Activated CD4-positive, alpha-beta T cell treated with anti-CD3 and anti-CD28 coated beads, Interleukin-2, amount 50 U/mL, for 48 hours (primary cell): ENCODE results near the gene DCAF11.
"Not testable (repeated sequence)": the region's sequence is repeated elsewhere in the genome, so short reads cannot be mapped to it uniquely, and the experiment has no call there.

Experiments
- DNase-seq, 2 experiments: peaks; one replicate each; pipeline ENCODE4 v3.0.0-alpha.2; 2020

Gene DCAF11

DNA sequence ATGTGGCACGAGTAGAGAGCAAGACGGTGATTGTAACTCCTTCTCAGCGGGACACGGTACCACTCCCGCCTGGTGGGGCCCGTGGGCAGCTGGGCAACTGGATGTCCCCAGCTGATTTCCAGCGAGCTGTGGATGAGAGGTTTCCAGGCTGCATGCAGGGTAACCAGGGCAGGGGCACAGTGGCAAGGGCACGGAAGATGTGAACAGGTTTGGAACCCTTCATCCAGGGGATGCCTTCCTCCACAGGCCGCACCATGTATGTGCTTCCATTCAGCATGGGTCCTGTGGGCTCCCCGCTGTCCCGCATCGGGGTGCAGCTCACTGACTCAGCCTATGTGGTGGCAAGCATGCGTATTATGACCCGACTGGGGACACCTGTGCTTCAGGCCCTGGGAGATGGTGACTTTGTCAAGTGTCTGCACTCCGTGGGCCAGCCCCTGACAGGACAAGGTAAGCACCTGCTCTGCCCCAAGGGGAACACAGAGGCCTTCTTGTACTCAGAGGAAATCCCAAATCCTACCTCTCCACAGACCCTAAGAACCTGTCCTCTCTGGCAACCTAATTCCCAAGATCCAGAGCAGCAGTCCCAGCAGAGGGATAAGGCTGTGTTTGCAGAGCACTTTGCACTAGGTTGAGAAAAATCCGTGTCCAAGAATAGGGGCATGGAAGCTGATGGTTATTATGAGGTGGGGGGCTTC lies 16.2 kb upstream of the DCAF11 start:
- no peak for DNase-seq

DNA sequence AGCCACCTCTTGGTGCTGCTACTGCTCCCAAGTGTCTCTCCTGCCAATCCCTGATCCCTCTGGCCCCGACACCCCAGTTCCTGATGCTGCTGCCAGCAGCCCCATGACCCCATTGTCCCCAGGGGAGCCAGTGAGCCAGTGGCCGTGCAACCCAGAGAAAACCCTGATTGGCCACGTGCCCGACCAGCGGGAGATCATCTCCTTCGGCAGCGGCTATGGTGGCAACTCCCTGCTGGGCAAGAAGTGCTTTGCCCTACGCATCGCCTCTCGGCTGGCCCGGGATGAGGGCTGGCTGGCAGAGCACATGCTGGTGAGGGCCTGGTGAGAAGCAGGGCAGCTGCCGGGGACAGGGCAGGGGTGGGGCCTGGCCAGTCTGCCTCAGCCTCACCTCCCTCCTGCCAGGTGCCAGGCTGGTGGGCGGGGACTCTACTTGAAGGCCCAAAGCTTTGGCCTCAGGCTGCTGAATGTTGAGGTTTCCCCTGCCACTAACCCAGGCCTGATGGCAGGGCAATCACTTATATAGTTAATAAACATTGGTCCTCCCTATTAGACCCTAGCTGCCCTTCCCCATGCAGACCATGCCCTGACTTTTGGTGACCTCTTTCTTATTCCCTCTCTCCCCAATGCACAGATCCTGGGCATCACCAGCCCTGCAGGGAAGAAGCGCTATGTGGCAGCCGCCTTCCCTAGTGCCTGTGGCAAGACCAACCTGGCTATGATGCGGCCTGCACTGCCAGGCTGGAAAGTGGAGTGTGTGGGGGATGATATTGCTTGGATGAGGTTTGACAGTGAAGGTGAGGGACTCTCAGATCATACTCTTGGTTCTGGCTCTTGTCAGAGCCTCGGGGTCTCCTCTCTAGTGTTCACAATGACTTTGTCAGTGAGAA lies 15.4 kb upstream of the DCAF11 start:
- DNase-seq: no peak

DNA sequence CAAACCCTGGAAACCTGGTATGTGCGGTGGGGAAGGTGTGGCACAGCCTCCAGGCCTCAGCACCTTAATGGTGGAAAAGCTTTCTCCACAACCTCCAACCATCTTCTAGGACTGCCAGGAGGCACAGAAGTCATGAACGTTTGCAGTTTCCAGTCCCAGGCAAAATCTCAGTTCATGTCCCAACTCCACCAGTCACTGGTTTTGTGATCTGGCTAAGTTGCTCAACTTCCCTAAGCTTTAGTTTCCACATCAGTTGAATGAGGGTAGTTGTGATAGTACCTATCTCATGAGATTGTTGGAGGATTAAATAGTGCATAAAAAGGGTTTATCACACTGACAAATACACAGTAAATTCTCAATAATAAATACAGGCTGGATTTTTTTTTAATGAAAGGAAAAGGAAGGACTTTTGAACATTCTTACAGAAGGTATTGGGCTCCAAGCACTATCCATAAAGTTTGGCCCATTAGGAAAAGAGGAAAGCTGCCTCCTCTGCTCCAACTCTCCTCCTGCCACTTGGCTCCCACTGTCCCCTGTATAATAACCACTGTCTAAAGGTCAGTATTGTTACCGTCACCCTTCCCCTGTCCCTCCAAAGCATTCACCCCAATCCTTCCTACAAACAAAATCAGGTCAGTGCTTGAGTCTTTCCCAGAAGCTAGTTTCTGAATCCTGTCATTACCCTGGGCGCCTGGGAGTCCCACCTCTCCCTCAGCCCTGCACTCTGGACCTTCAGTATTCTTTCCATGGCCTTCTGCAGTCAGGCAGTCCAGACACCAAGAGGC lies 14.2 kb upstream of the DCAF11 start:
- no peak for DNase-seq

DNA sequence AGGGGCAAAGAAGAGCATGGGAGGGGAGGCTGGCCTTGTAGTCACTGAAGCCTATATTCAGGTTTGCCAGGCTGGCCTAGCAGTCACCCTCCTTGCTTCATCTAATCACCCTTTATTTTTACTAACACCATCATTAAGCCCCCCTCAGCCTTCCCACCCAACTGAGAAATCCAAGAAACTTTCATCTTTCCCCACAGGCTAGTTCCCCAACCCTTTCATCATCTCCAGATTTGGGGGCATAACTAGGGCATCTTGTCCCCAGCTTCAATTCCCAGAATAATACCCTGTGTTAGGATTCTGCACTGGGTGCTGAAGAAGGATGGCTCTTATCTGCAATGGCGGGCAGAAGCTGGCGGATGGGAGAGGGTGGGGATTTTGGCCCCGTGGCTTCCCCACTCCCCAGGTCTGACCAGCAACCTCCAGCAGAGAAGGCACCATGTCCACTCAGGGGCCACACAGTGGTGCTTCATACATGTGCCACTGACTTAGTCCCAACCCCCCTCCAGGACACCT lies 13.5 kb upstream of the DCAF11 start:
- no peak for DNase-seq

GRCh38 chr14:24102357-24103048 lies 12.1 kb upstream of the DCAF11 start:
- no peak for DNase-seq

GRCh38 chr14:24103451-24103850 lies 11.1 kb upstream of the DCAF11 start:
- DNase-seq: no peak

DNA sequence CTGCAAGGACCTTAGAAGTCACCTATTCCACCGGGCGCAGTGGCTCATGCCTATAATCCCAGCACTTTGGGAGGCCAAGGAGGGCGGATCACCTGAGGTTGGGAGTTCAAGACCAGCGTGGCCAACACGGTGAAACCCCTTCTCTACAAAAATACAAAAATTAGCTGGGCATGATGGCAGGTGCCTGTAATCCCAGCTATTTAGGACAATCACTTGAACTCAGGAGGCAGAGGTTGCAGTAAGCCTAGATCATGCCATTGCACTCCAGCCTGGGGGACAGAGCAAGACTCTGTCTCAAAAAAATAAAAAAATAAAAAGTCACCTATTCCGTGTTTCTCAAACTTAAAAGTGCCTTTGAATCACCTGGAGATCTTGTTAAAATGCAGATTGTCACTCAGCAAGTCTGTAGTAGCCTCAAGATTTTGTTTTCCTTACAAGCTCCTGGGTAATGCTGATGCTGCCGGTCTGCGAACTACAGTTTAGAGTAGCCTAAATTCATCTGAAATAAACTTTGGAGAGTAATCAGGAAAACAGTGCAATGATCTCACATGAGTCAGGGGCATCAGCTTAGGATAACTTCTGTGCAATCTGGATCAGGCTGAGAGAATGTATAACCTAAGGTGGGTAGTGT lies 8.9 kb upstream of the DCAF11 start:
- DNase-seq: not testable (repeated sequence)

DNA sequence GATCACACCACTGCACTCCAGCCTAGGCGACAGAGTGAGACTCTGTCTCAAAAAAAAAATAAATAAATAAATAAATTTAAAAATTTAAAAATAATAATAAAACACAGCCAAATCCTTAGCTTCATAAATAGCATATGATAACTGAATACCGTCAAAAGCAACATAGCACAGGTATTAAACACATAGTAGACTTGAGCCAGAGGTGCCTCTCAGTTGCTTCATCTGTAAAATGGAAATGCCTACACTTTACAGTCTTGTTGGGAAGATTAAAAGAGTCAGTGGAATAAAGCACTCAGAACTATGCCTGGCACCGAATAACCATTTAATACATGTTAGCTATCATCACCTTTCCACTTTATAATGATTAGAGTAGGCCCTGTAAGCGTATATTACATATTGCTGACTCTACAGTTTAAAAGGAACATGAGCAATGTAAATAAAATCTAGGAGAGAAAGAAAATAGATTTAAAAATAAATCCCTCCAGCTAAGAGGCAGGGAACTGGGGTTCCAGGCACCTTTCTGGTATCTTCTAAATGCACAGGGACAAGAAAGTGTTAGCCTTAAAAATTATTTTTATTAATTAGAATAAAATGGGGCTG lies 7.8 kb upstream of the DCAF11 start:
- DNase-seq: no peak

DNA sequence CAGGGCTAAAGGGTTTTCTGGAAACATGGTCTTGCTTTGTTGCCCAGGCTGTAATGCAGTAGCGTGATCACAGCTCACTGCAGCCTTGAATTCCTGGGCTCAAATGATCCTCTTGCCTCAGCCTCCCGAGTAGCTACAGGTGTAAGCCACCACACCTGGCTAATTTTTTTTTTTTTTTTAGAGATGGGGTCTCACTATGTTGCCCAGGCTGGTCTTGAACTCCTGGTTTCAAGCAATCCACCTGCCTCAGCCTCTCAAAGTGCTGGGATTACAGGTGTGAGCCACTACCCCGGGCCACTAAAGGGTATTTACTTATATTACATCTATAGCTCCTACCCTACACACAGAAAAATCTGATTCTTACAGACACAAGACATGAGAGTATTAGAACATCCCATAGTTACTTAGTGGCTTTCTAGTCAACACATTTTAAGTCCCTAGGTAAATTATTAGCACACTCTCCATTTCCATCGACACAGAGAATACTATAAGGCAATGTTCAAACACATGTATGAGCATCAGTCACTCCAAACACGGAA lies 6.2 kb upstream of the DCAF11 start:
- no peak for DNase-seq

GRCh38 chr14:24110060-24110459 lies 4.5 kb upstream of the DCAF11 start:
- no peak for DNase-seq

DNA sequence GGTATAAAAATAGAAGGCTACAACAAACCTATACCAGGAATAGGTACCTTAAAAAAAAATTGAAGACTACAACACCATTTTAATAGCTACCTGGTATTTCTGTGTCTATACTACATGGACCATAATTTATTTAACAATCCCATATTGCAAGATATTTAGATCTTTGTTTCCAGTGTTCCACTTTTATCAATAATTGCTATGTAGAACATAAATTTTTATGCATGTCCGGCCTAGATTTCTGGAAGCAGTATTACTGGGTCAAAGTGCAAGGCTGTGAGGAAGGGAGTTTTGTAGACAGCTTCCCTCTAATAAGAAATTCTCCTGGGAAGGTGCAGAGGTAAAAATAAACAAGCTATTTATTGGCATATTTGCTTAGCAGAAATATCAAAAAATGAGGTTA lies 4.1 kb upstream of the DCAF11 start:
- DNase-seq: no peak

GRCh38 chr14:24113379-24113800 lies 1.2 kb upstream of the DCAF11 start:
- DNase-seq: no peak

DNA sequence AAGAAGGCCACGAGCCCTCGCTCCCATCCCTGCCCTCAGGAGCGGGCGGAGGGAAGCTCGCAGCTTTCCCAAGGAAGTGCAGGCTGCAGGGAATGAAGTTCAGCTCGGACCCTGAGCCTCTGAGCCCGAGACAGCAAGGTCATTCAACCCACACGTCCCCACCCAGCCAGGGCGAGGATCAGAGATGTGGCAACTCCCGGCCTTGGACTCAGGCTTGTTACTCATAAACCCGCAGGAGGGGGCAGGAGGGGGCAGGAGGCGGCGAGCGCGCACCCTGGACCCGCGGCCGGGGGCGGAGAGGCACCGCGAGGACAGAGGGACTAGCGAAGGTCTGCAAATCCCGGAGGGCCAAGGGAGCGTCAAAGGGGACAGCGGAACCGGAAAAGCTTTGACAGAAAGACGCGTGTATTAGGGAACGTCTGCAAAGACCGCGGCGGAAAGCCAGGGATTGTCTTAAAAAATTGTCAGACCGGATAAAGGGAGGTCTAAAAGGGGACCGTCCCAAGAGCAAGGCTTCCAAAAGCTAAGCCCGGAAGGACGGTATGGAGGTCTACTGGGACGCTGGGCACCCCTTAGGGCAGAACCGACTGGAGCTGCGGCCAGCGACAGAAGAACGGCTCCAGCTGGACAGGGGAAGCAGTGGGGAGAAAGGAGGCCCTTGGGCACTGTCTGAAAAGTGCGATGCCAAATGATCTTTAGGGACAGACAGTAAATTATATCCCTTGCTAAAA lies 611 bp upstream of the DCAF11 start:
- DNase-seq: peak; percentile 80 to 87

- no peak for DNase-seq
Measured at GRCh38 chr14:24115422-24116127, 998 bp downstream of the DCAF11 start.

GRCh38 chr14:24116128-24116814 lies 1.7 kb downstream of the DCAF11 start:
- no peak for DNase-seq

- no peak for DNase-seq
Measured at GRCh38 chr14:24117179-24117578, 2.6 kb downstream of the DCAF11 start.

DNA sequence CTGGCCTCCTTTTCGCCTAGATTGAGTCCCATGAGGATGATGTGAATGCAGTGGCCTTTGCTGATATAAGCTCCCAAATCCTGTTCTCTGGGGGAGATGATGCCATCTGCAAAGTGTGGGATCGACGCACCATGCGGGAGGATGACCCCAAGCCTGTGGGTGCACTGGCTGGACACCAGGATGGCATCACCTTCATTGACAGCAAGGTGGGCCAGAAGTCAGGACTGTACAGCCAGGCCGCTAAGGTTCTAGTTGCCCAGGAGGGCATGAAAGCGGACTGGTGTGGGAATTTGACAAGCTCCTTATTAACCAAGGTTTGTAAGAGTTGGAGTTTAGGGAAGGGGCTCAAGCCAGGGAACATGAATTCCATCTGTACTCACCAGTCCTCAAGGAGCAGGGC lies 5.1 kb downstream of the DCAF11 start:
- no peak for DNase-seq

GRCh38 chr14:24121210-24121609 lies 6.6 kb downstream of the DCAF11 start:
- no peak for DNase-seq

GRCh38 chr14:24122416-24122815 lies 7.8 kb downstream of the DCAF11 start:
- DNase-seq: no peak
